DND-41 (cell line): ENCODE results near the gene MCF2L2.

Experiments used
- CTCF ChIP-seq: IDR thresholded peaks from 2 replicates; pipeline ENCODE4 v1.5.1; 2012; ENCODE audit warnings: borderline replicate concordance, low read length, moderate library complexity, mild to moderate bottlenecking; ENCODE audit not compliant: poor library complexity, severe bottlenecking; ENCODE audit errors: extremely low read depth
- EZH2 ChIP-seq: IDR thresholded peaks from 3 replicates; pipeline ENCODE4 v1.6.1; 2012; ENCODE audit warnings: borderline replicate concordance, low read depth, mild to moderate bottlenecking, moderate library complexity, low read length, inconsistent platforms; ENCODE audit not compliant: severe bottlenecking

GRCh38 chr3:183375787-183376186 lies 52.6 kb downstream of the MCF2L2 start:
- TF ChIP-seq CTCF (no peak), EZH2 (no peak)
